Parathyroid adenoma (tissue), 2 donors: ENCODE data around the gene TMEM272.

Experiments used
- H2AFZ ChIP-seq: fragments of 300-600 bp; sonication (generic); one replicate; pipeline ENCODE4 v1.7.0; 2017; ENCODE audit warnings: antibody characterized with exemption, mild to moderate bottlenecking
- H3K27ac ChIP-seq: fragments of 300-600 bp; sonication (generic); one replicate; pipeline ENCODE4 v1.7.0; 2017
- H3K27me3 ChIP-seq: fragments of 300-600 bp; sonication (generic); one replicate; pipeline ENCODE4 v1.7.0; 2017; ENCODE audit warnings: low read length; ENCODE audit not compliant: control insufficient read depth, insufficient read depth
- H3K36me3 ChIP-seq: fragments of 300-600 bp; sonication (generic); one replicate; pipeline ENCODE4 v1.7.0; 2017; ENCODE audit warnings: low read length; ENCODE audit not compliant: control insufficient read depth, insufficient read depth
- H3K4me1 ChIP-seq: fragments of 300-600 bp; sonication (generic); one replicate; pipeline ENCODE4 v1.7.0; 2017; ENCODE audit warnings: control low read depth
- H3K4me2 ChIP-seq: fragments of 300-600 bp; sonication (generic); one replicate; pipeline ENCODE4 v1.7.0; 2017; ENCODE audit warnings: low read length
- H3K4me3 ChIP-seq: fragments of 300-600 bp; sonication (generic); one replicate; pipeline ENCODE4 v1.7.0; 2017; ENCODE audit warnings: low read depth, low read length
- H3K79me2 ChIP-seq: fragments of 300-600 bp; sonication (generic); one replicate; pipeline ENCODE4 v1.7.0; 2017; ENCODE audit warnings: control low read depth
- H3K9ac ChIP-seq: fragments of 300-600 bp; sonication (generic); one replicate; pipeline ENCODE4 v1.7.0; 2017; ENCODE audit warnings: mild to moderate bottlenecking
- H3K9me3 ChIP-seq: fragments of 300-600 bp; sonication (generic); one replicate; pipeline ENCODE4 v1.7.0; 2017; ENCODE audit warnings: low read length; ENCODE audit not compliant: control insufficient read depth
- CTCF ChIP-seq: fragments of 300-600 bp; sonication (generic); IDR thresholded peaks from one replicate; pipeline ENCODE4 v1.7.0; 2017; ENCODE audit warnings: antibody characterized with exemption, mild to moderate bottlenecking
- donor health status: primary hyperparathyroidism.

Gene TMEM272

GRCh38 chr13:51806566-51806965, 38.4 kb downstream of the TMEM272 start:
- H3K36me3 ChIP-seq = no peaks in the 10 kb centered on the region
- peak overlapping the region; percentile 24 for H3K27ac ChIP-seq
- no peak for TF ChIP-seq CTCF
- no peaks in the 10 kb centered on the region for H3K9me3 ChIP-seq
- H2AFZ ChIP-seq = no peak overlapping the region
- H3K27me3 ChIP-seq = no peaks in the 10 kb centered on the region
- H3K4me2 ChIP-seq = no peak overlapping the region
- H3K4me3 ChIP-seq = no peak overlapping the region
- no peak overlapping the region for H3K9ac ChIP-seq
- H3K4me1 ChIP-seq = peaks cover 12% of the 10 kb centered on the region
- H3K79me2 ChIP-seq = no peaks in the 10 kb centered on the region

- H3K4me1 ChIP-seq = peaks cover 19% of the 10 kb centered on the region
- no peaks in the 10 kb centered on the region for H3K79me2 ChIP-seq
- no peak overlapping the region for H3K4me3 ChIP-seq
- H3K9ac ChIP-seq = no peak overlapping the region
- H3K4me2 ChIP-seq = no peak overlapping the region
- no peaks in the 10 kb centered on the region for H3K27me3 ChIP-seq
- peak overlapping the region; percentile 24 for H3K27ac ChIP-seq
- no peaks in the 10 kb centered on the region for H3K9me3 ChIP-seq
- no peak for TF ChIP-seq CTCF
- H2AFZ ChIP-seq = no peak overlapping the region
- H3K36me3 ChIP-seq = no peaks in the 10 kb centered on the region
These were observed 39.1 kb downstream of the TMEM272 start for GRCh38 chr13:51805925-51806324.

- TF ChIP-seq CTCF = no peak
- no peak overlapping the region for H3K9ac ChIP-seq
- H3K27me3 ChIP-seq = no peaks in the 10 kb centered on the region
- peak overlapping the region; percentile 93 for H3K4me3 ChIP-seq
- H3K4me1 ChIP-seq = peaks cover 20% of the 10 kb centered on the region
- no peaks in the 10 kb centered on the region for H3K9me3 ChIP-seq
- no peak overlapping the region for H2AFZ ChIP-seq
- peak overlapping the region; percentile 90 for H3K4me2 ChIP-seq
- no peaks in the 10 kb centered on the region for H3K36me3 ChIP-seq
- H3K27ac ChIP-seq = no peak overlapping the region
- H3K79me2 ChIP-seq = no peaks in the 10 kb centered on the region
These were observed 39.7 kb downstream of the TMEM272 start for GRCh38 chr13:51805313-51805712.

- peaks cover 20% of the 10 kb centered on the region for H3K4me1 ChIP-seq
- no peaks in the 10 kb centered on the region for H3K9me3 ChIP-seq
- H3K27me3 ChIP-seq = no peaks in the 10 kb centered on the region
- peak overlapping the region; percentile 73 for H3K9ac ChIP-seq
- H3K79me2 ChIP-seq = no peaks in the 10 kb centered on the region
- no peak for TF ChIP-seq CTCF
- H3K4me3 ChIP-seq = peak overlapping the region; percentile 93
- H2AFZ ChIP-seq = peak overlapping the region; percentile 72
- no peaks in the 10 kb centered on the region for H3K36me3 ChIP-seq
- H3K27ac ChIP-seq = peak overlapping the region; percentile 97
- peak overlapping the region; percentile 90 for H3K4me2 ChIP-seq
These were observed 40.4 kb downstream of the TMEM272 start for GRCh38 chr13:51804295-51805172.
